ENCODE data around the gene MARCHF11.

DNA sequence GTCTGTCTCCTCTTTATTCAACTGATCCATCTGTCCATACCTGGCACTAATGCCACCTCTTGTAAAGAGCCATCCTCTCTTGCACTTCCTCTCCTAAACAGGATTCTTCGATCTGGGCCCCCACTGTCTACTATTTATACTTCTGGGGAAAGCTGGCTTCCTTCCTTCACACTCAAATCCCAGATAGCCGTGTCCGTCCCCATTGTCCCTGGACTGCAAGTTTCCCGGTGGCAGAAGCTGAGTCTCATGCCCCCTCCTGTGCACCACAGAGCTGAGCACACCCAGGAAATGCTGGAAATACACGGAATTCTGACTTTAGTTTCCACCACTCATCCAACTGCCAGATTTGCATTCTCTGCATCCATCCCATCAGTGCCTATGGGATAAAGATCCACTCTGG lies 84.0 kb downstream of the MARCHF11 start:
- TF ChIP-seq, protein P1, sequence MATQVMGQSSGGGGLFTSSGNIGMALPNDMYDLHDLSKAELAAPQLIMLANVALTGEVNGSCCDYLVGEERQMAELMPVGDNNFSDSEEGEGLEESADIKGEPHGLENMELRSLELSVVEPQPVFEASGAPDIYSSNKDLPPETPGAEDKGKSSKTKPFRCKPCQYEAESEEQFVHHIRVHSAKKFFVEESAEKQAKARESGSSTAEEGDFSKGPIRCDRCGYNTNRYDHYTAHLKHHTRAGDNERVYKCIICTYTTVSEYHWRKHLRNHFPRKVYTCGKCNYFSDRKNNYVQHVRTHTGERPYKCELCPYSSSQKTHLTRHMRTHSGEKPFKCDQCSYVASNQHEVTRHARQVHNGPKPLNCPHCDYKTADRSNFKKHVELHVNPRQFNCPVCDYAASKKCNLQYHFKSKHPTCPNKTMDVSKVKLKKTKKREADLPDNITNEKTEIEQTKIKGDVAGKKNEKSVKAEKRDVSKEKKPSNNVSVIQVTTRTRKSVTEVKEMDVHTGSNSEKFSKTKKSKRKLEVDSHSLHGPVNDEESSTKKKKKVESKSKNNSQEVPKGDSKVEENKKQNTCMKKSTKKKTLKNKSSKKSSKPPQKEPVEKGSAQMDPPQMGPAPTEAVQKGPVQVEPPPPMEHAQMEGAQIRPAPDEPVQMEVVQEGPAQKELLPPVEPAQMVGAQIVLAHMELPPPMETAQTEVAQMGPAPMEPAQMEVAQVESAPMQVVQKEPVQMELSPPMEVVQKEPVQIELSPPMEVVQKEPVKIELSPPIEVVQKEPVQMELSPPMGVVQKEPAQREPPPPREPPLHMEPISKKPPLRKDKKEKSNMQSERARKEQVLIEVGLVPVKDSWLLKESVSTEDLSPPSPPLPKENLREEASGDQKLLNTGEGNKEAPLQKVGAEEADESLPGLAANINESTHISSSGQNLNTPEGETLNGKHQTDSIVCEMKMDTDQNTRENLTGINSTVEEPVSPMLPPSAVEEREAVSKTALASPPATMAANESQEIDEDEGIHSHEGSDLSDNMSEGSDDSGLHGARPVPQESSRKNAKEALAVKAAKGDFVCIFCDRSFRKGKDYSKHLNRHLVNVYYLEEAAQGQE (IDR thresholded peaks at IDR 0.05; ENCODE audit: low read depth) = no peak
- TF ChIP-seq ZNF274 (IDR thresholded peaks at IDR 0.05; ENCODE audit: low read depth, low read length) (no peak), POLR2AphosphoS5 (IDR thresholded peaks at IDR 0.05; ENCODE audit: low read depth, low read length) (no peak), TCF7L2 (IDR thresholded peaks at IDR 0.05; ENCODE audit: borderline replicate concordance, extremely low read depth, insufficient read depth, insufficient read length) (no peak), EZH2 (IDR thresholded peaks at IDR 0.05) (no peak), POLR2A (IDR thresholded peaks at IDR 0.05; ENCODE audit: borderline replicate concordance, extremely low read depth, insufficient read depth, insufficient read length) (no peak), CBX3 (IDR thresholded peaks at IDR 0.05; ENCODE audit: low read depth) (no peak), SRF (IDR thresholded peaks at IDR 0.05; ENCODE audit: low read depth) (no peak), YY1 (IDR thresholded peaks at IDR 0.05; ENCODE audit: extremely low read depth, insufficient replicate concordance, low read depth, low read length) (no peak), SIN3A (IDR thresholded peaks at IDR 0.05; ENCODE audit: low read depth) (no peak)
- TF ChIP-seq, protein P2, sequence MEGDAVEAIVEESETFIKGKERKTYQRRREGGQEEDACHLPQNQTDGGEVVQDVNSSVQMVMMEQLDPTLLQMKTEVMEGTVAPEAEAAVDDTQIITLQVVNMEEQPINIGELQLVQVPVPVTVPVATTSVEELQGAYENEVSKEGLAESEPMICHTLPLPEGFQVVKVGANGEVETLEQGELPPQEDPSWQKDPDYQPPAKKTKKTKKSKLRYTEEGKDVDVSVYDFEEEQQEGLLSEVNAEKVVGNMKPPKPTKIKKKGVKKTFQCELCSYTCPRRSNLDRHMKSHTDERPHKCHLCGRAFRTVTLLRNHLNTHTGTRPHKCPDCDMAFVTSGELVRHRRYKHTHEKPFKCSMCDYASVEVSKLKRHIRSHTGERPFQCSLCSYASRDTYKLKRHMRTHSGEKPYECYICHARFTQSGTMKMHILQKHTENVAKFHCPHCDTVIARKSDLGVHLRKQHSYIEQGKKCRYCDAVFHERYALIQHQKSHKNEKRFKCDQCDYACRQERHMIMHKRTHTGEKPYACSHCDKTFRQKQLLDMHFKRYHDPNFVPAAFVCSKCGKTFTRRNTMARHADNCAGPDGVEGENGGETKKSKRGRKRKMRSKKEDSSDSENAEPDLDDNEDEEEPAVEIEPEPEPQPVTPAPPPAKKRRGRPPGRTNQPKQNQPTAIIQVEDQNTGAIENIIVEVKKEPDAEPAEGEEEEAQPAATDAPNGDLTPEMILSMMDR (IDR thresholded peaks at IDR 0.05 in 2 of 3, conservative IDR thresholded peaks at IDR 0.05 in 1 of 3; ENCODE audit: borderline replicate concordance in 1 of 3, insufficient read depth in 1 of 3, low read depth in 2 of 3, low read length in 2 of 3) = no peak
- TF ChIP-seq, protein P3, sequence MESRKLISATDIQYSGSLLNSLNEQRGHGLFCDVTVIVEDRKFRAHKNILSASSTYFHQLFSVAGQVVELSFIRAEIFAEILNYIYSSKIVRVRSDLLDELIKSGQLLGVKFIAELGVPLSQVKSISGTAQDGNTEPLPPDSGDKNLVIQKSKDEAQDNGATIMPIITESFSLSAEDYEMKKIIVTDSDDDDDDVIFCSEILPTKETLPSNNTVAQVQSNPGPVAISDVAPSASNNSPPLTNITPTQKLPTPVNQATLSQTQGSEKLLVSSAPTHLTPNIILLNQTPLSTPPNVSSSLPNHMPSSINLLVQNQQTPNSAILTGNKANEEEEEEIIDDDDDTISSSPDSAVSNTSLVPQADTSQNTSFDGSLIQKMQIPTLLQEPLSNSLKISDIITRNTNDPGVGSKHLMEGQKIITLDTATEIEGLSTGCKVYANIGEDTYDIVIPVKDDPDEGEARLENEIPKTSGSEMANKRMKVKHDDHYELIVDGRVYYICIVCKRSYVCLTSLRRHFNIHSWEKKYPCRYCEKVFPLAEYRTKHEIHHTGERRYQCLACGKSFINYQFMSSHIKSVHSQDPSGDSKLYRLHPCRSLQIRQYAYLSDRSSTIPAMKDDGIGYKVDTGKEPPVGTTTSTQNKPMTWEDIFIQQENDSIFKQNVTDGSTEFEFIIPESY (IDR thresholded peaks at IDR 0.05; ENCODE audit: extremely low read depth, insufficient replicate concordance, low read length) = no peak
- TF ChIP-seq, protein P4, sequence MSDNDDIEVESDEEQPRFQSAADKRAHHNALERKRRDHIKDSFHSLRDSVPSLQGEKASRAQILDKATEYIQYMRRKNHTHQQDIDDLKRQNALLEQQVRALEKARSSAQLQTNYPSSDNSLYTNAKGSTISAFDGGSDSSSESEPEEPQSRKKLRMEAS (IDR thresholded peaks at IDR 0.05) = no peak

Data from HCT116 (cell line).